ENCODE measurements around the gene PEF1.

PEF1 gene

DNA sequence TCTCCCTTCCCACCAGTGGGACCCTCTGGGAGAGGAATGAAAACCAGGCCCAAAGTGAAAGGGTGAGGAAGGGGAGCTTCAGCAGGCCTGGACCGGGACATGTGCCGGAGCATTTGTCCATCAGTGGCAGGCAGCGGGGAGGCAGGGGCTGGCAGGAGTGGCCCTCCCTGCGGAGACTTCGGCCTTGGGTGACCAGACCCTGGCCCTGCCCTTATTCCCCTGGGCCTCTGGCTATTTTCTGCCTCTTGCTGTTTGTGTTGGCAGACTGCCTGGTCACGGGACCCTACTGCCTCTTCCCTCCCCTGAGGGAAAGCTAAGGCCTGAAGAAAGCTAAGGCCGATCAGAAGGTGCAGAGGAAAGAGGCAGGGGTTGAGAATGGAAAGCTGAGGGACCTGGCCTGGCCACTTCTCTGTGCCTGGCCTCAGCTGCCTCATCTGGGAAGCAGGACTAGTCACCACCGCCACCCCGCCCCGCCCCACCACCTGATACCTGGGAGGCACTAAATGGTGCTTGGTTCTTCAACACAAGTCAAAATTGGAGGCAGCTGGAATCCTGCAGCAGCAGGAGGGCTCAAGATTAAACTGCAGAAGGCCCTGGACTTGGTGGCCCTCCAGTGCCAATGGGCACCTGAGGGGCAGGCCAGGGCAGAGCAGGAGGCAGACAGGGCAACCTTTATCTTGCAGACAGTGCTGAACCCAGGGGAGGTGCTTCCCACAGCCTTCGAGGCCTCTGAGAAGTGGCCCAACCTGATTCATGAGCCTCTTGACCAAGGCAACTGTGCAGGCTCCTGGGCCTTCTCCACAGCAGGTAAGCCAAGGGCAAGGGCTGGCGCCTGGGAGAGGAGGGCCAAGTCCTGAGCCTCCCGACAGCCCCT, 60.4 kb downstream of the PEF1 start:
- DNase-seq (ENCODE audit: low spot score): no peak

- DNase-seq (ENCODE audit: low spot score): no peak
Measured at GRCh38 chr1:31583082-31583994, 61.3 kb downstream of the PEF1 start.

- no peak for DNase-seq (ENCODE audit: low spot score)
Measured at GRCh38 chr1:31581821-31582810, 62.6 kb downstream of the PEF1 start.

DNA sequence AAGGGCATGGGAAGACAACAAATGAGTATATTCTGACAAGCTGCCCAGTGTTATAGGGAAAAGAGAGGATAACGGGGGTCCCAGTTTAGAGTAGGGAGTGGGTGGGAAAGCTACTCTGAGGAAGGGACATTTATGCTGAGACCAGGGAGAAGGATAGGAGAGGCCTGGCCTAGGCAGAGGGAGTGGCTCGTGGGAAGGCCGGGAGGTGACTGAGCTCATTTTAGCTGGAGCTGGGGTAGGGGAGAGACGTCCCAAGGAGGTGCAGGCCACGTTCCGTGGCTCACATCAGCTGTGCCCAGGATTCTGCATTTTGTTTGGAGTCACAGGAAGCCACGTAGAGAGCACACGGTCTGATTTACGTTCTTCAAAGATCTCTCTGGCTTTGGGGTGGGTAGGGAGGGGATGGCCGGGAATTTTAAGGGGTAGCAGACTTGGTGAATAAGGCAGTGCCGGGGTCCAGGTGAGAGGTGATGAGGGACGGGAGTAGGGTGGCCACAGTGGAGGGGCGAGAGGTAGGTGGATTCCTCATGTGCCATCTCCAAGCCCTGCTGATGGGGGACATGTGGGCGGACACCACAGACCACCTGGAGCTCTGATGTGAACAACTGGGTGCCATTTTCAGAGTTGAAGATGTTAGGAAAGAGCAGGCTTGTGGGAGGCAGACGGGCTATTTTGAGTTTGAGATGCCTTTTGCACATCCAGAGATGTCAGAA, 63.6 kb downstream of the PEF1 start:
- DNase-seq (ENCODE audit: low spot score): no peak

DNA sequence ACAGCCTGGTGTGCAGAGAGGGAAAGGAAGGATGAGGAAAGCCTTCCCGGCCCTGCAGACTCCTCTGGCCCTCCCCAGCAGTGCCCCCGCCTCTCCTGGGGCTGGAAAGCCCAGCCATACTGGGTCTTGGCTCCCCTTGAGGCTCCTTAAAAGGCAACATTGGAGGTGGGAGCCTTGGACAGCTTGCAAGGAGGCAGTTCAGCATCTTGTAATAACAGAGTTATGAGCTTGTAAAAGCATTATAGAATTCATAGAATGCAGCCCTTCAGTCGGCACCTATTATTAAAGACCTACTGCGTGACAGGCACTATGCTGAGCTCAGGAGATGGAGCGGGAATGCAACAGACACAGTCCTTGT, 64.2 kb downstream of the PEF1 start:
- no peak for DNase-seq (ENCODE audit: low spot score)
